HUES6 (cell line): ENCODE results near the gene HIPK3.

ENCODE experiments used
- H3K27ac ChIP-seq: 2 replicates; pipeline ENCODE4 v1.7.0; 2013; ENCODE audit warnings: low read depth, mild to moderate bottlenecking, low read length, inconsistent platforms
- H3K27me3 ChIP-seq: 2 replicates; pipeline ENCODE4 v1.6.1; 2013; ENCODE audit warnings: low read length; ENCODE audit not compliant: control insufficient read depth, insufficient read depth
- H3K36me3 ChIP-seq: 2 replicates; pipeline ENCODE4 v1.6.1; 2013; ENCODE audit warnings: low read length; ENCODE audit not compliant: control insufficient read depth, insufficient read depth
- H3K4me1 ChIP-seq: 2 replicates; pipeline ENCODE4 v1.6.1; 2013; ENCODE audit warnings: low read length; ENCODE audit not compliant: control insufficient read depth, insufficient read depth
- H3K4me3 ChIP-seq: 2 replicates; pipeline ENCODE4 v1.5.1; 2013; ENCODE audit warnings: low read depth, low read length
- H3K9ac ChIP-seq: one replicate; pipeline ENCODE4 v1.6.1; 2013; ENCODE audit warnings: mild to moderate bottlenecking, low read length
- H3K9me3 ChIP-seq: 2 replicates; pipeline ENCODE4 v1.6.1; 2013; ENCODE audit warnings: low read depth, low read length; ENCODE audit not compliant: control insufficient read depth, insufficient read depth

The HIPK3 gene

GRCh38 chr11:33307984-33308383 lies 50.8 kb downstream of the HIPK3 start:
- H3K4me3 ChIP-seq, result no peak overlapping the region
- no peak overlapping the region for H3K27ac ChIP-seq
- H3K27me3 ChIP-seq, result no peaks in the 10 kb centered on the region
- no peaks in the 10 kb centered on the region for H3K36me3 ChIP-seq
- H3K9me3 ChIP-seq, result no peaks in the 10 kb centered on the region
- peaks cover 7% of the 10 kb centered on the region; the same call in 1 of the 2 replicates for H3K4me1 ChIP-seq
- H3K9ac ChIP-seq, result no peak overlapping the region

DNA sequence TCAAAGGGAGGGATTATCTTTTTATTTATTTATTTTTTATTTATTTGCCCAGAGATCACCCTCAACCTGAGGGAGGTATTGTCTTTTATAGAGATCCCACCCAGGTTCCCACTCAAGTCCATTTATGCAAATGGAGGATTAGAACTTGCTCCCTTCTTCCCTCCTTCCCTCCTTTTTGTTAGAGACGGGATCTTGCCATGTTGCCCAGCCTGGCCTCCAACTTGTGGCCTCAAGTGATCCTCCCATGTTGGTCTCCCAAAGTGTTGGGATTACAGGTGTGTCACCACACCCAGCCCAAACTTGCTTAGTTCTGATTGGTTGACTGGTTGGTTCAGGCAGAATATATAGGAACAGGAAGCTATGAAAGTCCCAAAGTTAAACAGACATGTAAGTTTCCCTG lies 51.9 kb downstream of the HIPK3 start:
- Histone ChIP-seq H3K27me3 (no peaks in the 10 kb centered on the region), H3K4me1 (peaks cover 7% of the 10 kb centered on the region; the same call in 1 of the 2 replicates), H3K9me3 (no peaks in the 10 kb centered on the region), H3K4me3 (no peak overlapping the region), H3K27ac (no peak overlapping the region), H3K36me3 (no peaks in the 10 kb centered on the region), H3K9ac (no peak overlapping the region)

GRCh38 chr11:33310720-33311500 lies 53.7 kb downstream of the HIPK3 start:
- Histone ChIP-seq H3K9me3 (no peaks in the 10 kb centered on the region), H3K27me3 (no peaks in the 10 kb centered on the region), H3K4me3 (no peak overlapping the region), H3K9ac (no peak overlapping the region), H3K27ac (no peak overlapping the region; the same call in 1 of the 2 replicates), H3K36me3 (no peaks in the 10 kb centered on the region), H3K4me1 (peaks cover 7% of the 10 kb centered on the region; the same call in 1 of the 2 replicates)

DNA sequence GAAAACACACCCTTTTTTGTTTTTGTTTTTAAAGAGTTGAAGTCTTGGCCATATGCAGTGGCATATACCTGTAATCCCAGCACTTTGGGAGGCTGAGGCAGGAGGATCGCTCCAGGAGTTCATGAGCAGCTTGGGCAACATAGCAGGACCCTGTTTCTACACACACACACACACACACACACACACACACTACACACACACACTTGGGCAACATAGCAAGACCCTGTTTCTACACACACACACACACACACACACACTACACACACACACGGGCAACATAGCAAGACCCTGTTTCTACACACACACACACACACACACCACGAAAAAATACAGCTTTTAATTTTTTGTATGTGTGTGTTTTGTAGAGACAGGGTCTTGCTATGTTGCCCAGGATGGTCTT lies 54.5 kb downstream of the HIPK3 start:
- H3K27ac ChIP-seq, result no peak overlapping the region
- H3K36me3 ChIP-seq, result no peaks in the 10 kb centered on the region
- no peak overlapping the region for H3K9ac ChIP-seq
- H3K9me3 ChIP-seq, result no peaks in the 10 kb centered on the region
- H3K4me1 ChIP-seq, result peaks cover 7% of the 10 kb centered on the region; the same call in 1 of the 2 replicates
- H3K4me3 ChIP-seq, result no peak overlapping the region
- H3K27me3 ChIP-seq, result no peaks in the 10 kb centered on the region

- Histone ChIP-seq H3K4me3 (no peak overlapping the region), H3K9ac (no peak overlapping the region), H3K27me3 (no peaks in the 10 kb centered on the region), H3K36me3 (no peaks in the 10 kb centered on the region), H3K4me1 (peaks cover 11% of the 10 kb centered on the region), H3K27ac (no peak overlapping the region), H3K9me3 (no peaks in the 10 kb centered on the region)
These were observed 58.6 kb downstream of the HIPK3 start for GRCh38 chr11:33315822-33316221.

DNA sequence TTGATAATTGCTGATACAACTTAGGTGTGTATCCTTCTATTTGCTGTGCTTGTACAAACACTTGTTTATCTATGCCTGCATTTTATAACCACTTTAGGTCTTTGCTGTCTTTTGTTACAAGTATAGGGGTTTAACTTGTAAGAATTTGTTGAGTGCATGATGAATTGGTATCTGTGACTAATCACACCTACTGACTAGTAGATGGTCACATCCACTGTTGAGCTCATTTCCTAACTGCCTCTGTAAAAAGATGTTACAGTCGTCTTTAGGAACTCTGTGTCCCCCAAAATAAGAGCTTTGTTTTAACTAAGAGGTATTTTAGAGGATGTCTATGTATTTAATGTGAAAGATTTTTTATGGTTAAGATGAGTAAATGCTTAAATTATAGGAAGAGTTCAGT lies 60.5 kb downstream of the HIPK3 start:
- peaks cover 11% of the 10 kb centered on the region for H3K4me1 ChIP-seq
- H3K36me3 ChIP-seq, result no peaks in the 10 kb centered on the region
- H3K9me3 ChIP-seq, result no peaks in the 10 kb centered on the region
- H3K27ac ChIP-seq, result no peak overlapping the region
- no peak overlapping the region for H3K9ac ChIP-seq
- no peak overlapping the region for H3K4me3 ChIP-seq
- H3K27me3 ChIP-seq, result no peaks in the 10 kb centered on the region

- no peaks in the 10 kb centered on the region for H3K27me3 ChIP-seq
- H3K9ac ChIP-seq, result no peak overlapping the region
- peaks cover 11% of the 10 kb centered on the region for H3K4me1 ChIP-seq
- H3K36me3 ChIP-seq, result no peaks in the 10 kb centered on the region
- no peak overlapping the region for H3K4me3 ChIP-seq
- no peak overlapping the region for H3K27ac ChIP-seq
- no peaks in the 10 kb centered on the region for H3K9me3 ChIP-seq
These were observed 63.0 kb downstream of the HIPK3 start for GRCh38 chr11:33320016-33320813.

DNA sequence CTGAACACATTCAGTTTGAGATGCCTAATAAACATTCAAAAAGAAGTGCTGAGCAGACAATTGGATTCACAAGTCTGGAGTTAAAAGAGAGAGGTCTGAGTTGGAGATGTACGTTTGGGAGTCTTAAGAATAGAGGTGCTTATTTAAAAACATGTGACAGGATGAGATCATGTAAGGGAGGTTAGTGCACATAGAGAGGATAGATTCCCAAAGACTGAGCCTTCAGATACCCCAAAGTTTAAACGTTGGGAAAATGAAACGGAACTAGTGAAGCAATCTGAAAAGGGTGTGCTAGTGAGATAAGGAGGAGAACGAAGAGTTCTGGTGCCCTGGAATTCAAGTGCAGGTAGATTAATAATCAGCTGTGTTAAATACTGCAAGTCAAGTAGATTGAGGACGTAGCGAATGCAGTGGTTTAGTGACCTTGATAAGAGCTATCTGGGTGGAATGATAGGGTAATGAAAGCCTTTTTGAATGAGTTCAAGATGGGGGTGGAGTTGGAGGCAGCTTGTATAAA lies 63.7 kb downstream of the HIPK3 start:
- H3K4me3 ChIP-seq, result no peak overlapping the region
- no peak overlapping the region for H3K27ac ChIP-seq
- no peak overlapping the region for H3K9ac ChIP-seq

DNA sequence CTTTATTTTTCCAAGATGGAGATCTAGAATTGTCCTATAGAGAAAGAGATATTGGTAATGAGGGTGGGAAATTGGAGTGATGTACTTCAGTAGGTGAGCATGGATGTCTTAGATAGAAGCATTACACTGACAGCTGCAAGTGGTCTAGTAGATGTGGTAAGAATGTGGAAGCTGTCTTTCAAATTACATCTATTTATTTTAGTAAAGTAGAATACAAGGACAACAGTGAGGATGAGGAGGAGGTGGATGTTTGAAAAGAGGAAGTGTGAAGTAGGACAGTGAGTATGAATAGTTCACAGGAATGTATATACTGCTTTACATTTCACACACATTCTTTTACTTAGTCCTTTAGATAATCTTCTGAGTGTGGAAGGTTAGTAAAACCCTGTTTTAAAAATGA lies 64.2 kb downstream of the HIPK3 start:
- H3K4me3 ChIP-seq, result no peak overlapping the region
- no peaks in the 10 kb centered on the region for H3K9me3 ChIP-seq
- H3K4me1 ChIP-seq, result peaks cover 11% of the 10 kb centered on the region
- no peaks in the 10 kb centered on the region for H3K27me3 ChIP-seq
- H3K27ac ChIP-seq, result no peak overlapping the region
- no peaks in the 10 kb centered on the region for H3K36me3 ChIP-seq
- no peak overlapping the region for H3K9ac ChIP-seq

More for the DNA sequence above, 63.7 kb downstream of the HIPK3 start:
- Histone ChIP-seq H3K4me1 (peaks cover 11% of the 10 kb centered on the region), H3K27me3 (no peaks in the 10 kb centered on the region), H3K36me3 (no peaks in the 10 kb centered on the region), H3K9me3 (no peaks in the 10 kb centered on the region)

GRCh38 chr11:33323421-33323820 lies 66.2 kb downstream of the HIPK3 start:
- Histone ChIP-seq H3K4me1 (peaks cover 11% of the 10 kb centered on the region), H3K4me3 (no peak overlapping the region)

More at GRCh38 chr11:33323421-33323820, 66.2 kb downstream of the HIPK3 start:
- Histone ChIP-seq H3K9me3 (no peaks in the 10 kb centered on the region), H3K27me3 (no peaks in the 10 kb centered on the region), H3K27ac (no peak overlapping the region), H3K9ac (no peak overlapping the region), H3K36me3 (no peaks in the 10 kb centered on the region)
